GM13977 (cell line): ENCODE results near the gene SHLD1.

Source experiments
- DNase-seq: peaks from one replicate; pipeline ENCODE4 v3.0.0; 2012; ENCODE audit warnings: low spot score
- in situ Hi-C: fragments of 300-500 bp; cut with MboI; formaldehyde crosslinking; loops from one replicate; pipeline ENCODE4 v1.12.0; 2022; ENCODE audit warnings: low sequenced_read_pairs, low pct_unique_long_range_greater_than_20kb, mixed read lengths, inconsistent platforms; ENCODE audit not compliant: unreplicated experiment
- TF ChIP-seq, protein P1 (sequence below): IDR thresholded peaks from 2 replicates; pipeline ENCODE4 v1.5.1; 2012; ENCODE audit warnings: mild to moderate bottlenecking, control low read depth; ENCODE audit not compliant: insufficient read depth; ENCODE audit errors: extremely low read depth, missing control alignments

SHLD1 gene

DNA sequence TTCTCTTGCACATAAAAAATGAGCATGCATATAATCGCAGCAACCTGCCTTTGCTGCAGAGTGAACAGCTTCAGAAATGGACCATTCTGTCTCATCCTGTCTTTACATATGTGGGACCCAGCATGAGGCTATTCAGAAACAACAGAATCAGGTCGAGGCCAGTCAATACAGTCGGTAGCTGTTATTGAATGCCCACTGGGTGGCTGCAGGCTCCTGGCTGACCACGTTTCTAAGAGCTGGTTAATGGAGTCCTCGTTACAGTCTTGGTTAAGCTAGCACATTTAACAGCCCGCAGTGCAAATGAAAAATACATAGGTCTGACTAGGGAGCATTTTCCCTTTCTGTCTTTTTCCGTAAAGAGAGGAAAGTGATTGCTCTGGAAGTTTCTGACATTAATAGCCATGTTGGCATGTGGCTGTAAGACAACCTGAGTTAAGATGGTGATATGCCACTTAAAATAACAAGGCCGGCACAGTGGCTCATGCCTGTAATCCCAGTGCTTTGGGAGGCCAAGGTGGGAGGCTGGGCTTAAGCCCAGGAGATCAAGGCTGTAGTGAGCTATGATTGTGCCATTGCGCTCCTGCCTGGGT, 75.0 kb downstream of the SHLD1 start:
- in situ Hi-C loops: no loop called here
- TF ChIP-seq, protein P1, sequence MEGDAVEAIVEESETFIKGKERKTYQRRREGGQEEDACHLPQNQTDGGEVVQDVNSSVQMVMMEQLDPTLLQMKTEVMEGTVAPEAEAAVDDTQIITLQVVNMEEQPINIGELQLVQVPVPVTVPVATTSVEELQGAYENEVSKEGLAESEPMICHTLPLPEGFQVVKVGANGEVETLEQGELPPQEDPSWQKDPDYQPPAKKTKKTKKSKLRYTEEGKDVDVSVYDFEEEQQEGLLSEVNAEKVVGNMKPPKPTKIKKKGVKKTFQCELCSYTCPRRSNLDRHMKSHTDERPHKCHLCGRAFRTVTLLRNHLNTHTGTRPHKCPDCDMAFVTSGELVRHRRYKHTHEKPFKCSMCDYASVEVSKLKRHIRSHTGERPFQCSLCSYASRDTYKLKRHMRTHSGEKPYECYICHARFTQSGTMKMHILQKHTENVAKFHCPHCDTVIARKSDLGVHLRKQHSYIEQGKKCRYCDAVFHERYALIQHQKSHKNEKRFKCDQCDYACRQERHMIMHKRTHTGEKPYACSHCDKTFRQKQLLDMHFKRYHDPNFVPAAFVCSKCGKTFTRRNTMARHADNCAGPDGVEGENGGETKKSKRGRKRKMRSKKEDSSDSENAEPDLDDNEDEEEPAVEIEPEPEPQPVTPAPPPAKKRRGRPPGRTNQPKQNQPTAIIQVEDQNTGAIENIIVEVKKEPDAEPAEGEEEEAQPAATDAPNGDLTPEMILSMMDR: no peak
- no peak for DNase-seq

DNA sequence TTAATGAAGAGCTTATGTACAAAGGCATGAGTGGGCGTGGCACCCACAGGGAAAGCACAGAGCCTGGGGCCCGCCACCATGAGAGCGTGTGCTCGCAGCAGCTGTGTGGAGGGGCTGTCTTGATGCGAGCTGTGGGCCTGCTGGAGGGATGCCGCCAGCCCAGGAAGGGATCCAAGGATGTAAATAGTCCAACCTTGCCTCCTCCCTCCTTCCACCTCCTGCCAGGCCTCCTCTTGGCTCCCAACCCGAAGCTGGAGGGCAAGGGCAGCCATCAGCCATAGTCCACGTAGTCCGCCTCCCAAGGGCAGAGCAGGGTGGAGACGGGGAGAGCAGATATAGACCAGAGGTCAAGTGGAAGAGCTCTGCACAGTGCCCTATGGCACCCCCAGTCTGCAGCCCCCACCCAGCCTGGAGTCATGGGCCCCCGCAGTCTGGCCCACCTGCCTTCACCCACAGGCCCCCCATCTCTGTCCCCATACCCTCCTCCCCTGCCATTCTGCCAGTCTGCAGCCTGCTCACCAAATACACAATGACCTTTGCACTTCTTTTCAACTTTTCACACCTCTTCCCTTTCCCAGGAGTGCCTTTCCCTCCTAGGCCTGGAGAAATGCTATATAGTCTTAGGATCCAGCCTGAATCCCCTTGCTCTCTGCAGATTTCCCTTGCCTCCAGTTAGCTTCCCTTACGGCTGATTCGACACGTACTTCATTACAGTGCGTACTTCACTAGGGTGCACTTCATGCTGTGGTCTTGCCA, 77.1 kb downstream of the SHLD1 start:
- DNase-seq: no peak
- TF ChIP-seq, protein P1: no peak
- in situ Hi-C loops: no loop called here

DNA sequence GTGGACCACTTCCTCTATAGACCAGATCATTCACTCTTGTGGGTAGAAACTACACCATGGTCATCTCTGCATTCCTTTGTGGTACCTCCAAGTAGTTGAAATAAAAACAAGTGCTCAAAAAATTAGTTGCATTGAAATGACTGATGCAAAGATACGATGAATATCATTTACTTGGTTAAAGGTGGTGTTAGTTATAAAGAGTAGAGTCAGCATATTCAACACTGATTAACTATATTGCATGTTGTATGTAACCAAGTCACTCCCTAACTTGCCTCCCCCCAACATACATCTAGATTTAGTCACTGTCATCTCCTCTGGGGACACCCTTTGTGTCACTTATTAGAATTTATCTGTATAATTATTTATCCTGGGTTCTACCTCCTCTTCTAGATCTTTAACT, 77.7 kb downstream of the SHLD1 start:
- in situ Hi-C loops: no loop called here
- TF ChIP-seq, protein P1: no peak
- DNase-seq: no peak

DNA sequence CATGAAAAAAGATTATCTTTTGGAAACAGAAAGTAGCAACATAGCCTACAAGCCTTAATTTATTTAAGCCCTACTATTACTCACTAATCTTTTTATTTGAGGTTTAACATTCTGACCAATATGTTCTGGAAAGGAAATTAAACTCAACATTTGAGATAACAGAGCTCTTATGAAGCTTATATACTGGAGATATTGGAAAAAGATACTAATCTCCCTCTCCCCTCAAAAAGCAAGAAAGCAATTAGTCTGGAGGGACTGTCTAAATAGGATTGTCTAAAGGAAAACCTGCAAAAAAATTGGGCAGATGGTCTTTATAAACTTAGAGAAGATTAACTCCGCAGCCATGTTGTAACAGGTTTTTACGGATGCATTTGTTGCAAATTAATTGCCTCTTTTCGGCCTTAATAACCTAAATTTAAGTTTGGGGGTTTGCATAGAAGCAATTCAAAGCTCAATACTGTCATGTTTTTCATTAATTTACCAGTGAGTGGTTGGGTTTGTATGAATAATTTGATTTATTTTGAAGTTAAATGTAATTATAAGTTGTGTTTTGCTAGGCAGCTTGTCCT, 79.1 kb downstream of the SHLD1 start:
- TF ChIP-seq, protein P1: no peak
- DNase-seq: no peak
- in situ Hi-C loops: no loop called here

DNA sequence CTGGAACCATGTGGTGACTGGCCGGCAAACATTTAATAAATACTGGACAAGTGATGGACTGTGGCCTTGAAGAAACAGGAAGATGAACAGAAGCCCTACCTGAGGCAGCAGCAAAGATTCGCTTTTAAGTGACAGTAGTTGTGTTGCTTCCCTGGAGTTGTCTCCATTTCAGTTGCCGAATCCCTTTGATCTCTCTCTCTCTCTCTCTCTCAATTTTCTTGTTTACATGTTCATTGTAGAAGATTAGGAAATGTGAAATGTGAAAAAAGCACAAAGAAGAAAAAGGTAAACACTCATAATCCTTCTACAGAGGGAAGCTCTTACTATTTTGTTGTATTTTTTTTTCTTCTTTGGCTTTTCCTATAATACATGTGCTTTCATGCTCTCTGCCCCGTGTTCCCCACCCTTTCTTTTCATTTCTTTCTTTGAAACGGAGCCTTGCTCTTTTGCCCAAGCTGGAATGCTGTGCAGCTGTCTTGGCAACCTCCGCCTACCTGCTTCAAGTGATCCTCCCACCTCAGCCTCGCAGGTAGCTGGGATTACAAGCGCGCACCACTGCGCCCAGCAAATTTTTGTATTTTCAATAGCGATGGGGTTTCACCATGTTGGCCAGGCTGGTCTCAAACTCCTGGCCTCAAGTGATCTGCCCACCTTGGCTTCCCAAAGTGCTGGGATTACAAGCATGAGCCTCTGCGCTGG, 81.5 kb downstream of the SHLD1 start:
- in situ Hi-C loops: no loop called here
- no peak for DNase-seq
- TF ChIP-seq, protein P1: no peak

DNA sequence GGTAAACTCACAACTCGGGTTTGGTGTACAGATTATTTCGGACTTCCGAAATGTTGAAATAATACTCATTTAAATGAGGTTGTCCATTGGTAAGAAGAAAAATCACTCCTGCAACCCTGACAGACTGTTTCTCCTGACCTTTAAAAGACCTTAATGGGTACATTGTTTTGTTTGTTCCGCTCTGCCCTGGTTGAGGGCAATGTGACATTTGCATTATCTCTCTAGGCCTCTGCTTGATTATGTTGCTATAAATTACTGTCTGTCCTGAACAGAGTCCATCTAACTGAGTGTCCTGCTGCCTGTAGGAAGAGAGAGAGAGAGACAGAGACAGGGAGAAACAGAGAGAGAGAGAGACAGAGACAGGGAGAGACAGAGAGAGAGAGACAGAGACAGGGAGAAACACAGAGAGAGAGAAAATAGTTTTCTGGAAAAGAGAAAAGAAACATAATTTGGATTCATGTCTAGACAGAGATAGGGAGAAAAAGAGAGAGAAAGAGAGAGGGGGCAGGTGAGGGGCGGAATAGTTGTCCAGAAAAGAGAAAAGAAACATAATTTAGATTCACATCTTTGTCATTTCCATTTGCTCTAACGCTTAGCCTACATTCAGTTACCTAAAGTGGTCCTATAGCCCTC, 83.2 kb downstream of the SHLD1 start:
- TF ChIP-seq, protein P1: no peak
- no peak for DNase-seq
- in situ Hi-C loops: no loop called here
